ENCODE data around the gene PXMP4. TPM values are rescaled to one million over a fixed set of nuclear protein-coding genes. Genes with fewer than 3 reads are reported as not detected.

The PXMP4 gene
- total and polyA plus RNA-seq, 2 experiments from 2014 or later, result 9.2 to 14.9 TPM

DNA sequence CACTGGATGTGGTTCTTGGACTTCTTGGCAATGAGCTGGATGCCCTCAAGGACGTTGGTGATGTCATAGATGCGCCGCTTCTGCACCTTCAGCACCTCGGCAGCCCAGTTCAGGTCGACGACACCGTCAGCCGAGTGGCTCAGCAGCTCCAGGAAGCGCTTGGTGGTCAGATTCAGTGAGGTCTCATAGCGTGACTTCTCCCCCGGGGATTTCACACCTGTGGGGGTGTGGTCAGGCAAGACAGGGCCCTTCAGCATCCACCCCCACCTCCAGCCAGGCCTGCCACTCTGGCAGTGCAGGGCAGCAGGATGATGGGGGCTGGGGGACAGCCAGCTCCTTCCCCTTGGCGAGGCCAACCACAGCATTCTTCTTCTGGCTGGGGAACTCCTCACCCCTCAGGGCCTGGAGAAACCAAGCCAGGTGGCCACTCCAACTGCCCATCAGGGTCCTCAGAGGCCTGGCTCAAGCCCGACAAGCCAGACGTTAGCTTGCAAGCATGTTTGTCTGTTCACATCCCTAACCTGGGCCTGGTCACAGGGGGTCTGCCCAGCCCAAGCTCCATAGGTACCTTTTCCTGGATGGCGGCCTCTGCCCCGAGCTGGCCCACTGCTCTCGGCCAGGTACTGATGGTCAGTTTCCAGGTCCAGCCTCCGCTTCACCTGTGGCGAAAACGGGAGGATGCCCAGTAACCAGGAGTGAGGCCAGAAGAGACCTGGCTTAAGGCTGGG lies 40.2 kb downstream of the PXMP4 start:
- TF ChIP-seq CTCF (IDR thresholded peaks at IDR 0.05; ENCODE audit: low read depth, low read length), result no peak
- no peaks in the 10 kb centered on the region for H3K36me3 ChIP-seq
- H3K9me3 ChIP-seq (ENCODE audit: low read depth), result no peaks in the 10 kb centered on the region
- H3K27ac ChIP-seq, result no peak overlapping the region
- H3K4me1 ChIP-seq (ENCODE audit: low read depth), result peaks cover 12% of the 10 kb centered on the region
- H3K4me3 ChIP-seq, result no peak overlapping the region
- no peak for DNase-seq (ENCODE audit: low read depth in 1 of 2, low spot score in 1 of 2)
- no peaks in the 10 kb centered on the region for H3K27me3 ChIP-seq

- DNase-seq (ENCODE audit: low read depth in 1 of 2, low spot score in 1 of 2), result no peak
- TF ChIP-seq CTCF (IDR thresholded peaks at IDR 0.05; ENCODE audit: low read depth, low read length), result no peak
- Histone ChIP-seq H3K4me1 (ENCODE audit: low read depth) (peaks cover 17% of the 10 kb centered on the region), H3K9me3 (ENCODE audit: low read depth) (no peaks in the 10 kb centered on the region), H3K36me3 (no peaks in the 10 kb centered on the region), H3K27me3 (no peaks in the 10 kb centered on the region), H3K27ac (no peak overlapping the region), H3K4me3 (no peak overlapping the region)
Measured at GRCh38 chr20:33677991-33678702, 42.0 kb downstream of the PXMP4 start.

DNA sequence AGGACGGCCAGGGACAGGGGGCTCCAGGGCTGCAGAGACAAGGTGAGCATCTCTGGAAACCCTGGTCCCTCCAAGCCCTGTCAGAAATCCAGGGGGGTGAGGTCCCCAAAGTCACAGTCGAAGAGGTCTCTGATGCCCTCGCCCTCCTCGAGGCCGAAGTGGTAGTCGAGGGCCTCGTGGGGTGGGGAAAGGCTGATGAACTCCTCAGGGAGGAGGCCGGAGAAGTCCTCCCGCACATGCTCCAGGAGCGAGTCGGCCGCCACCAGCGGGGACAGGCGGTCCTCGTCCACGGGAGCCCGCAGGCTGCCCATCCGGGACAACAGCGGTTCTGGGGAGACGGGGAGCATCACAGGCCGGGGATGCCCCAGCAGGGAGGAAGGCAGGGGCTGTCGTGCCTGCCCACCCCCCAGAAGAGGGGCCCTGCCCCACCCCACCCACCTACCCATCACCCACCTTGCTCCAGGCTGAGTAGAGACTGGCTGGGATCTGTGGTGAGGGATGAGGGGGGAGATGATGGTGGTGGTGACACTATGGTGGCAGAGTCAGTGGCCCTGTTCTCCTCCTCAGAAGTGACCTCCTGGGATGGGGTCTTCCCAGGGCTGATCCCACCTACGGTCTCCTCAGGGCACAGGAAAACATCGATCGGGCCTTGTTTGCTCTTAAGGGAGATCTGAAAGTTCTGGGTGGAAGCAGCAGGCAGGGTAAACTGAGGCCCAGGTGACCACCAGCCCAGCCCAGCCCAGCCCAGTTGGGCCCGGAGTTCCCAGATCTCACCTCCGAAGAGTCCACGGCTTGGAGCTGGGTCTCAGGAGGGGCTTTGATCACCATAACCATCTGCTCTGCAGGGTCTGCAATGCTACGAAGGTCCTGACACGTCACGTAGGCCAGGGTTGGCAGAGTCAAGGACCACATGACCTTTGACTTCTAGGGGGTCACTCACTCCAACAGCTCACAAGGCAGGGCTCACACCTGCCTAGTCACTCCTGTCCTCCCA lies 43.2 kb downstream of the PXMP4 start:
- no peaks in the 10 kb centered on the region for H3K9me3 ChIP-seq (ENCODE audit: low read depth)
- no peak overlapping the region for H3K4me3 ChIP-seq
- H3K36me3 ChIP-seq, result peaks cover under 1% of the 10 kb centered on the region
- no peak for TF ChIP-seq CTCF (IDR thresholded peaks at IDR 0.05; ENCODE audit: low read depth, low read length)
- no peak overlapping the region for H3K27ac ChIP-seq
- H3K27me3 ChIP-seq, result no peaks in the 10 kb centered on the region
- H3K4me1 ChIP-seq (ENCODE audit: low read depth), result peaks cover 27% of the 10 kb centered on the region
- DNase-seq (ENCODE audit: low read depth in 1 of 2, low spot score in 1 of 2), result no peak

DNA sequence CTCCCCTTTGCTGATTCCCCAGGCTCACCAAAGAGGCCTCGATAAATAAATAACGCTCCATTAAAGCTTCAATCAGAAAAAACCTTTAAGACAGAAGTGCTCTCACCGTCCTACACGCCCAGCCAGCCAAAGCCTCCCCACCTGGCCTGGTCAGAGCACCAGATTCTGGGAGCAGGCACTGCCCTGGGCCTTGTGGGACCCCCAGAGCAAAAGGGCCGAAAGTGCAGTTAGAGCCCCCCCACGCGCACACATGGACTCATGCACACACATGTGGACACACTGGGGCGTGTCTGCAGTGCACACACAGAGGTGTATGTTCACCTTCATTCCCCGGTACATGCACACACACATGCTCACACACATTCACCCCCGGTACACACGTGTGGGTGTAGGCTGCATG lies 44.0 kb downstream of the PXMP4 start:
- Histone ChIP-seq H3K9me3 (ENCODE audit: low read depth) (no peaks in the 10 kb centered on the region), H3K36me3 (peaks cover 3% of the 10 kb centered on the region), H3K4me1 (ENCODE audit: low read depth) (peaks cover 27% of the 10 kb centered on the region), H3K4me3 (no peak overlapping the region), H3K27me3 (no peaks in the 10 kb centered on the region), H3K27ac (no peak overlapping the region)
- no peak for TF ChIP-seq CTCF (IDR thresholded peaks at IDR 0.05; ENCODE audit: low read depth, low read length)
- DNase-seq (ENCODE audit: low read depth in 1 of 2, low spot score in 1 of 2), result no peak
